GM12878 (cell line): ENCODE measurements around the gene TH. TPM values are rescaled to one million over a fixed set of nuclear protein-coding genes. Genes with fewer than 3 reads are reported as not detected.

Experiments
- IRF3 ChIP-seq: fragments of 450-650 bp; IDR thresholded peaks from 2 replicates; pipeline ENCODE4 v1.6.1; 2014; ENCODE audit warnings: mild to moderate bottlenecking
- LARP7 ChIP-seq: fragments of 450-650 bp; IDR thresholded peaks from 2 replicates; pipeline ENCODE4 v1.6.1; 2017; ENCODE audit warnings: mild to moderate bottlenecking
- MTA2 ChIP-seq: fragments of 450-650 bp; IDR thresholded peaks from 2 replicates; pipeline ENCODE4 v1.6.1; 2016; ENCODE audit warnings: low read depth, mild to moderate bottlenecking, moderate library complexity
- NFXL1 ChIP-seq: fragments of 450-650 bp; IDR thresholded peaks from 2 replicates; pipeline ENCODE4 v1.6.1; 2017; ENCODE audit warnings: antibody characterized with exemption, mild to moderate bottlenecking, borderline replicate concordance
- PBX3 ChIP-seq: IDR thresholded peaks from 2 replicates; pipeline ENCODE4 v1.6.1; 2011; ENCODE audit warnings: mild to moderate bottlenecking, low read depth, low read length, moderate library complexity; ENCODE audit not compliant: insufficient replicate concordance
- POU2F2 ChIP-seq: IDR thresholded peaks from 3 replicates; pipeline ENCODE4 v1.6.1; 2011; ENCODE audit warnings: low read depth, mild to moderate bottlenecking, low read length, borderline replicate concordance
- SIN3A ChIP-seq: IDR thresholded peaks from 2 replicates; pipeline ENCODE4 v1.6.1; 2012; ENCODE audit warnings: low read depth, low read length, improper control_type of control experiment
- TCF3 ChIP-seq: IDR thresholded peaks from 2 replicates; pipeline ENCODE4 v1.6.1; 2012; ENCODE audit warnings: low read depth, mild to moderate bottlenecking, low read length, borderline replicate concordance; ENCODE audit not compliant: insufficient read depth
- polyA plus RNA-seq, 11 experiments: library from polyadenylated mRNA; depleted of rRNA in 4 of 11; unstranded in 6 of 11; stranded (reverse) in 5 of 11; fragments of >200 nt; fragmentation: Nextera tagmentation in 4 of 11; fragmentation: Illumina TruSeq in 1 of 11; extraction: Ambion mirVana in 4 of 11; extraction: Trizol in 1 of 11; gene quantifications; 1 replicate in 1 of 11; 2 replicates in 10 of 11; pipeline versions ENCODE4 v1.2.1 to v1.2.3, GENCODE V29; 2011 to 2016; ENCODE audit warnings: inconsistent platforms in 2 of 11, missing spikeins in 2 of 11, low read depth in 1 of 11
- total RNA-seq, 4 experiments: library from RNA; depleted of rRNA in 3 of 4; stranded (reverse); fragments of >200 nt in 3 of 4; fragmentation: Illumina TruSeq in 1 of 4; extraction: Trizol in 1 of 4; gene quantifications; 2 replicates each; pipeline versions ENCODE4 v1.2.1 to v1.2.3, GENCODE V29; 2013 to 2021
- TF ChIP-seq, protein P1 (sequence below), 3 experiments: IDR thresholded peaks in 2 of 3; conservative IDR thresholded peaks in 1 of 3; 2 replicates each; pipeline ENCODE4 v1.5.1; 2011; ENCODE audit warnings: low read depth in 3 of 3, low read length in 3 of 3, mild to moderate bottlenecking in 3 of 3, control low read depth in 2 of 3, moderate library complexity in 2 of 3, inconsistent platforms in 1 of 3, mixed read lengths in 1 of 3; ENCODE audit not compliant: control insufficient read depth in 2 of 3, insufficient read depth in 1 of 3; ENCODE audit errors: extremely low read depth in 1 of 3
- TF ChIP-seq, protein P2 (sequence below): IDR thresholded peaks from 2 replicates; pipeline ENCODE4 v1.6.1; 2012; ENCODE audit warnings: low read length, inconsistent platforms
- TF ChIP-seq, protein P3 (sequence below): fragments of 450-650 bp; IDR thresholded peaks from 2 replicates; pipeline ENCODE4 v1.6.1; 2016; ENCODE audit warnings: mild to moderate bottlenecking
- TF ChIP-seq, protein P4 (sequence below): fragments of 450-650 bp; IDR thresholded peaks from 2 replicates; pipeline ENCODE4 v1.6.1; 2017; ENCODE audit warnings: mild to moderate bottlenecking, moderate library complexity

The TH gene
- total and polyA plus RNA-seq, 10 of the 15 experiments (the other 5 are each of a cell fraction or from before 2014, with no cell fraction given): not detected

DNA sequence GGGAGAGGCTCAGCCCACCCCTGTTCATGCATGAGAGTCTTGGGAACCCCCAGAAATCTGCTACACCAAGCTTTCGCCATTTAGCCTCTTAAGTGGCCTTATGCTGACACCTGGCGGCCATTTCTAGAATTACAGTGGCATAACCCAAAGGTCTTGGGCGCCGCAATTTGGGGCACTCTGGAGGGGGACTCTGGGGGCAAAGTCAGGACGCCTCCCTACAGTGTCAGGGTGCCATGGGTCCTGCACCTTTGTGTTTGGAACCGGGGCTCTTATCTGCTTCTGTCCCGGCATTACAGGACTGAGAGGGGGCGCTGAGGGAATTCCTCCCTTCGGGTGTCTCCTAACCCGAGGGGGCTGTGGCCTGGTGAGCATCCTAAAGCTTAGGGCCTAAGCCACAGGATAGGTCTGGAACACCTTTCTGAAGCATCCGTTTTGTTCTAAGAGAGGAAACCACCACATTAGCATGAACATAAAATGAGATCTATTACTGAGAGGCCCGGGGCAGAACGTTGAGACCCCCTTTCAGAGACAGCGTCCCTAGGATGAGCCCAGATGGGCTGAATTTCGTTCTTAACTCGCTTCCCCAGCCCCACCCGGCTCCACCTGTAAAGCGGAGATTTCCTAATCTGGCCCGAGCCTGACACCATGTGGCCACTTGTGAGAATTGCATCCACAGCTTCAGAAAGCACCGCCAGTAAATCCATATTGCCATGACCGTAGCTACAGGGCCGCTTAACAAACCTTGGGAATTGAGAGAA, 19.9 kb downstream of the TH start (continued):
- TF ChIP-seq, protein P1, sequence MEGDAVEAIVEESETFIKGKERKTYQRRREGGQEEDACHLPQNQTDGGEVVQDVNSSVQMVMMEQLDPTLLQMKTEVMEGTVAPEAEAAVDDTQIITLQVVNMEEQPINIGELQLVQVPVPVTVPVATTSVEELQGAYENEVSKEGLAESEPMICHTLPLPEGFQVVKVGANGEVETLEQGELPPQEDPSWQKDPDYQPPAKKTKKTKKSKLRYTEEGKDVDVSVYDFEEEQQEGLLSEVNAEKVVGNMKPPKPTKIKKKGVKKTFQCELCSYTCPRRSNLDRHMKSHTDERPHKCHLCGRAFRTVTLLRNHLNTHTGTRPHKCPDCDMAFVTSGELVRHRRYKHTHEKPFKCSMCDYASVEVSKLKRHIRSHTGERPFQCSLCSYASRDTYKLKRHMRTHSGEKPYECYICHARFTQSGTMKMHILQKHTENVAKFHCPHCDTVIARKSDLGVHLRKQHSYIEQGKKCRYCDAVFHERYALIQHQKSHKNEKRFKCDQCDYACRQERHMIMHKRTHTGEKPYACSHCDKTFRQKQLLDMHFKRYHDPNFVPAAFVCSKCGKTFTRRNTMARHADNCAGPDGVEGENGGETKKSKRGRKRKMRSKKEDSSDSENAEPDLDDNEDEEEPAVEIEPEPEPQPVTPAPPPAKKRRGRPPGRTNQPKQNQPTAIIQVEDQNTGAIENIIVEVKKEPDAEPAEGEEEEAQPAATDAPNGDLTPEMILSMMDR (IDR thresholded peaks at IDR 0.05 in 2 of 3, conservative IDR thresholded peaks at IDR 0.05 in 1 of 3; ENCODE audit: control insufficient read depth in 2 of 3, extremely low read depth in 1 of 3, insufficient read depth in 1 of 3, low read depth in 3 of 3, low read length in 3 of 3): peak; percentile 73 to 82 (median 73)
- TF ChIP-seq LARP7 (no peak), PBX3 (no peak), NFXL1 (no peak), TCF3 (no peak), POU2F2 (no peak), MTA2 (no peak), SIN3A (no peak), IRF3 (no peak)
- TF ChIP-seq, protein P2, sequence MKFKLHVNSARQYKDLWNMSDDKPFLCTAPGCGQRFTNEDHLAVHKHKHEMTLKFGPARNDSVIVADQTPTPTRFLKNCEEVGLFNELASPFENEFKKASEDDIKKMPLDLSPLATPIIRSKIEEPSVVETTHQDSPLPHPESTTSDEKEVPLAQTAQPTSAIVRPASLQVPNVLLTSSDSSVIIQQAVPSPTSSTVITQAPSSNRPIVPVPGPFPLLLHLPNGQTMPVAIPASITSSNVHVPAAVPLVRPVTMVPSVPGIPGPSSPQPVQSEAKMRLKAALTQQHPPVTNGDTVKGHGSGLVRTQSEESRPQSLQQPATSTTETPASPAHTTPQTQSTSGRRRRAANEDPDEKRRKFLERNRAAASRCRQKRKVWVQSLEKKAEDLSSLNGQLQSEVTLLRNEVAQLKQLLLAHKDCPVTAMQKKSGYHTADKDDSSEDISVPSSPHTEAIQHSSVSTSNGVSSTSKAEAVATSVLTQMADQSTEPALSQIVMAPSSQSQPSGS: no peak
- TF ChIP-seq, protein P3, sequence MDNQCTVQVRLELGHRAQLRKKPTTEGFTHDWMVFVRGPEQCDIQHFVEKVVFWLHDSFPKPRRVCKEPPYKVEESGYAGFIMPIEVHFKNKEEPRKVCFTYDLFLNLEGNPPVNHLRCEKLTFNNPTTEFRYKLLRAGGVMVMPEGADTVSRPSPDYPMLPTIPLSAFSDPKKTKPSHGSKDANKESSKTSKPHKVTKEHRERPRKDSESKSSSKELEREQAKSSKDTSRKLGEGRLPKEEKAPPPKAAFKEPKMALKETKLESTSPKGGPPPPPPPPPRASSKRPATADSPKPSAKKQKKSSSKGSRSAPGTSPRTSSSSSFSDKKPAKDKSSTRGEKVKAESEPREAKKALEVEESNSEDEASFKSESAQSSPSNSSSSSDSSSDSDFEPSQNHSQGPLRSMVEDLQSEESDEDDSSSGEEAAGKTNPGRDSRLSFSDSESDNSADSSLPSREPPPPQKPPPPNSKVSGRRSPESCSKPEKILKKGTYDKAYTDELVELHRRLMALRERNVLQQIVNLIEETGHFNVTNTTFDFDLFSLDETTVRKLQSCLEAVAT: no peak
- TF ChIP-seq, protein P4, sequence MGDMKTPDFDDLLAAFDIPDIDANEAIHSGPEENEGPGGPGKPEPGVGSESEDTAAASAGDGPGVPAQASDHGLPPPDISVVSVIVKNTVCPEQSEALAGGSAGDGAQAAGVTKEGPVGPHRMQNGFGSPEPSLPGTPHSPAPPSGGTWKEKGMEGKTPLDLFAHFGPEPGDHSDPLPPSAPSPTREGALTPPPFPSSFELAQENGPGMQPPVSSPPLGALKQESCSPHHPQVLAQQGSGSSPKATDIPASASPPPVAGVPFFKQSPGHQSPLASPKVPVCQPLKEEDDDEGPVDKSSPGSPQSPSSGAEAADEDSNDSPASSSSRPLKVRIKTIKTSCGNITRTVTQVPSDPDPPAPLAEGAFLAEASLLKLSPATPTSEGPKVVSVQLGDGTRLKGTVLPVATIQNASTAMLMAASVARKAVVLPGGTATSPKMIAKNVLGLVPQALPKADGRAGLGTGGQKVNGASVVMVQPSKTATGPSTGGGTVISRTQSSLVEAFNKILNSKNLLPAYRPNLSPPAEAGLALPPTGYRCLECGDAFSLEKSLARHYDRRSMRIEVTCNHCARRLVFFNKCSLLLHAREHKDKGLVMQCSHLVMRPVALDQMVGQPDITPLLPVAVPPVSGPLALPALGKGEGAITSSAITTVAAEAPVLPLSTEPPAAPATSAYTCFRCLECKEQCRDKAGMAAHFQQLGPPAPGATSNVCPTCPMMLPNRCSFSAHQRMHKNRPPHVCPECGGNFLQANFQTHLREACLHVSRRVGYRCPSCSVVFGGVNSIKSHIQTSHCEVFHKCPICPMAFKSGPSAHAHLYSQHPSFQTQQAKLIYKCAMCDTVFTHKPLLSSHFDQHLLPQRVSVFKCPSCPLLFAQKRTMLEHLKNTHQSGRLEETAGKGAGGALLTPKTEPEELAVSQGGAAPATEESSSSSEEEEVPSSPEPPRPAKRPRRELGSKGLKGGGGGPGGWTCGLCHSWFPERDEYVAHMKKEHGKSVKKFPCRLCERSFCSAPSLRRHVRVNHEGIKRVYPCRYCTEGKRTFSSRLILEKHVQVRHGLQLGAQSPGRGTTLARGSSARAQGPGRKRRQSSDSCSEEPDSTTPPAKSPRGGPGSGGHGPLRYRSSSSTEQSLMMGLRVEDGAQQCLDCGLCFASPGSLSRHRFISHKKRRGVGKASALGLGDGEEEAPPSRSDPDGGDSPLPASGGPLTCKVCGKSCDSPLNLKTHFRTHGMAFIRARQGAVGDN: no peak
